ENCODE measurements around the gene IGSF9.

GRCh38 chr1:159931101-159931794 lies 14.2 kb downstream of the IGSF9 start:
- TF ChIP-seq CTCF (IDR thresholded peaks at IDR 0.05) (no peak), POLR2A (IDR thresholded peaks at IDR 0.05; ENCODE audit: low read depth) (no peak), EP300 (IDR thresholded peaks at IDR 0.05) (no peak)
